Mononuclear cell (primary cell): ENCODE measurements around the gene TIGD7. TPM values are rescaled to one million over a fixed set of nuclear protein-coding genes. Genes with fewer than 3 reads are reported as not detected.
"Not testable (repeated sequence)": the region's sequence is repeated elsewhere in the genome, so short reads cannot be mapped to it uniquely, and the experiment has no call there.

Experiments
- H3K27me3 ChIP-seq: 2 replicates; pipeline ENCODE4 v1.6.0; 2011; ENCODE audit warnings: low read length, control low read depth; ENCODE audit not compliant: insufficient read depth
- H3K4me1 ChIP-seq: 2 replicates; pipeline ENCODE4 v1.5.1; 2011; ENCODE audit warnings: mild to moderate bottlenecking, low read length, control low read depth; ENCODE audit not compliant: insufficient read depth
- H3K4me3 ChIP-seq: 2 replicates; pipeline ENCODE4 v1.5.1; 2011; ENCODE audit warnings: mild to moderate bottlenecking, low read length, moderate library complexity
- H3K9me3 ChIP-seq: 2 replicates; pipeline ENCODE4 v1.5.1; 2011; ENCODE audit warnings: low read depth, mild to moderate bottlenecking, control low read depth, low read length
- total RNA-seq: library from RNA; depleted of rRNA; stranded (reverse); fragments of >200 nt; gene quantifications from one replicate; pipeline ENCODE4 v1.2.3, GENCODE V29; 2012

The TIGD7 gene
- total RNA-seq, 1 donor: 3.7 TPM

DNA sequence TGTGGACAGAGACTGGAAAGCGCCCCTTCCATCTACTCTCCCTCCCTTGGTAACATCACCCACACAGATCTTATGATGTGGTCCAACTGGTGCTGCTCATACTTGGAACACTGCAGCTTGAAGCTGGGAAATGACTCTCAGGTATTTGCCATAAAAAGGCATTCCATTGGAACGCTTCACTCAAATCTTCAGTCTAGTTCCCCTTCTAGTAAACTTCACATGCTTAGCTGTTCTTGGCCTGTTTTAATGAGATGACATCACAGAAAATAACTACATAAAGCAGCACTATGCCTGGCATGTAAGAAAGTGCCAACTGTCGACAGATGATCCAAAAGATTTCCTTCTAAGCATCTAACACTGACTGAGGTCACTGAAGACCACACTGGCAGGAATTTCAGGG is 12.6 kb downstream of the TIGD7 start:
- Histone ChIP-seq H3K4me1 (no peaks in the 10 kb centered on the region), H3K9me3 (peaks cover 60% of the 10 kb centered on the region), H3K27me3 (no peaks in the 10 kb centered on the region), H3K4me3 (no peak overlapping the region)

DNA sequence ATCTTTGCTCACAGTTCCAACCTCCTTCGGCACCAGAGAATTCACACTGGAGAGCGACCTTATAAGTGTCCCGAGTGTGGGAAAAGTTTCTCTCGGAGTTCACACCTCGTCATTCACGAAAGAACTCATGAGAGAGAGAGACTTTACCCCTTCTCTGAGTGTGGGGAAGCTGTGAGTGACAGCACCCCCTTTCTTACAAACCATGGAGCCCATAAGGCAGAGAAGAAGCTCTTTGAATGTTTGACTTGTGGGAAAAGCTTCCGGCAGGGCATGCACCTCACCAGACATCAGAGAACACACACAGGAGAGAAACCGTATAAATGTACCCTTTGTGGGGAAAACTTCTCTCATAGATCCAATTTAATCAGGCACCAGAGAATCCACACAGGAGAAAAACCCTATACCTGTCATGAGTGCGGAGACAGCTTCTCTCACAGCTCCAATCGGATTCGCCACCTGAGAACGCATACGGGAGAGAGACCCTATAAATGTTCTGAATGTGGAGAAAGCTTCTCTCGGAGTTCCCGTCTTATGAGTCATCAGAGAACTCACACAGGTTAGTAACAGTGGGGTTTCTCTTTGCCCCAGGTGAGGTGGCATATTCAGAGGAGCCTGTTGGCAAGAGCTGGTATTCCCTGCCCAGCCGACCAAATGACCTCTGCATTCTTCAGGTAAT is 15.1 kb downstream of the TIGD7 start:
- peaks cover 49% of the 10 kb centered on the region for H3K9me3 ChIP-seq
- no peaks in the 10 kb centered on the region for H3K27me3 ChIP-seq
- H3K4me1 ChIP-seq: peaks cover 4% of the 10 kb centered on the region
- no peak overlapping the region for H3K4me3 ChIP-seq

DNA sequence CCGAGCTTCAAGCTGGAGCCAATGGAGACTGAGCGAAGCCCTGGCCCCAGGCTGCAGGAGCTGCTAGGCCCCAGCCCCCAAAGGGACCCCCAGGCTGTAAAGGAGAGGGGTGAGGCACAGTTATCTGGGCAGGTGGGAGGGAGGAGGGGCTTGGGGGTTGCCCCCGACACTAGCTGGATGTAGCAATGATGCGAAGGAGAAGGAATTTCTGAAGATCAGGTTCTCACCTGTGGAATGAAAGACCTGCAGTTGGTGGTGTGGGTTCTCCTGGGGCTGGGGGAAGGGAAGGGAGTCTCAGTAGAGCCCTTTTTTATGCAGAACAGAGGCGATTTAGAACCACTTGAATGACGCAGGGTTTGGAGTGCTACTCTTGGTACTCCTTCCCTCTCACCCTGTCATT is 20.1 kb downstream of the TIGD7 start:
- Histone ChIP-seq H3K4me3 (no peak overlapping the region), H3K9me3 (peaks cover 13% of the 10 kb centered on the region), H3K4me1 (peaks cover 33% of the 10 kb centered on the region), H3K27me3 (no peaks in the 10 kb centered on the region)

DNA sequence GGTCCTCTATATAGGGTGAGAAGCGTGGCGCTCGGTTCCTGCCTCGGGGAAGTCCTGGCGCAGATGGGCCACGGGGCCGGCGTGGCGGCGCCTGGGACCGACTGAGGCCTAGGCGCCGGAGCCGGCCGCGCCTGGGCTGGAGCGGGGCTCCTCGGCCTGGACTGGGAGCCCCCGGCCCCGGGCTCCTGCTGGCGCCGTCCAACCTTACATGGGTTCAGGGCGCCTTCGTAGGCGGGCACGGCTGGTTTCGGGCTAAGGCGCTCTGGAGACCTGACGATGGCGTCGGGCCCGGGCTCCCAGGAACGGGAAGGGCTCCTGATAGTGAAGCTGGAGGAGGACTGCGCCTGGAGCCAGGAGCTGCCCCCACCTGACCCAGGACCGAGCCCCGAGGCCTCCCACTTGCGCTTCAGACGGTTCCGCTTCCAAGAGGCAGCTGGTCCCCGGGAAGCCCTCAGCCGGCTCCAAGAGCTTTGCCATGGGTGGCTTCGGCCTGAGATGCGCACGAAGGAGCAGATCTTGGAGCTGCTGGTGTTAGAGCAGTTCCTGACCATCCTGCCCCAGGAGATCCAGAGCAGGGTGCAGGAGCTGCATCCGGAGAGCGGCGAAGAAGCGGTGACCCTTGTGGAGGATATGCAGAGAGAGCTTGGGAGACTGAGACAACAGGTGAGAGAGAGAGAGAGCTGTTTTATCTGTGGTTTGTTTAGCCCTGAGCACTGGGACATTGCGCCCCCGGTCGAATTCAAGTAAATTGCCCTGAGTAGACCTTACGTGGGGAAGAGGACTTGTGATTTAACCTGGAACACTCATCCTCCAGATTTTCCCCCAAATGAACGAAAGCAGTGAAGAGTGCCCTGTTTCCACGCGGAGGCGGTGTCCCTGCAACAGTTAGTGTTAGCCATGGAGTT is 21.4 kb downstream of the TIGD7 start:
- no peaks in the 10 kb centered on the region for H3K27me3 ChIP-seq
- H3K4me1 ChIP-seq: peaks cover 33% of the 10 kb centered on the region
- H3K4me3 ChIP-seq: peak overlapping the region; percentile 74
- no peaks in the 10 kb centered on the region for H3K9me3 ChIP-seq

DNA sequence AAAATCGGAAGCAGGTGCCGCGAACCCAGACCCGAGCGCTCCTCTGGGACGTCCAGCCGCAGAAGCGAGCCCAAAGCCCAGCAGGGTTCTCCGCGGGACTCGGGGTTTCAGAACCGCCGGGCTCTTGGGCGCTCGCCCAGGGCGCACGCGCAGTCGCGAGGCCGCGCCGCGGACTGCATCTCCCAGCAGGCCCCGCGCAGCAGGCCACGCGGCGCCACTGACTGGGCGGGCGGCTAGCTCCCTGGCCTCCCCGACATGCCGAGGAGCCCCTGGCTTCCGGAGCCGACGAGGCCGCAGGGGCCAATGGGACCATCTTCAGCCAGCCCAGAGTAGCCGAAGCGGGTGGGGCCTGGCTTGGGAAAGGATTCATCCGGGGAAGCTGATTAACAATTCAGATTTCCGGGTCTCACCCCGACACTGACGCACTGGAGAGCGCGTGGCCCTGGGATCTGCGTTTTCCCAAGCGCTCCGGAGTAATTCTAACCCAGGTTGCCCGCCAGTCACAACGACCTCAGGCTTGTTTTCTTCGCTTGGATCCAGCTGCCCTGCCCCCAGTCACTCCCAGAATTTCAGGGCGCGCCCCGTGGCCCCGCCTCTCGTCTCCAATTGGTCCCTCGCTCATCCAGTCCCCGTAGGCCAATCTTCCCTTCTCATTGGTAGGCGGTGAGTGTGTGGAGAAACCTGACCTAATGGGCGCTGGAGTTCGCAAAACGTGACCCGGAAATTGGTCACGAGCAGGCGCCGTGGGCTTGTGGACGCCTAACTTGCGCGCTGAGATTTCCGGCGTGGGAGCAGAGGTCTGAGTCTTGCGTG is 22.3 kb downstream of the TIGD7 start, which contains the start of gene ZNF263:
Gene ZNF263, plus strand, starts transcription at position 762 of the 813 bp plus-strand sequence. CDS start 328 bp downstream, outside the sequence.
- Histone ChIP-seq H3K4me1 (peaks cover 33% of the 10 kb centered on the region), H3K27me3 (no peaks in the 10 kb centered on the region), H3K9me3 (no peaks in the 10 kb centered on the region), H3K4me3 (peak within 1 kb of the TSS; percentile 74)

DNA sequence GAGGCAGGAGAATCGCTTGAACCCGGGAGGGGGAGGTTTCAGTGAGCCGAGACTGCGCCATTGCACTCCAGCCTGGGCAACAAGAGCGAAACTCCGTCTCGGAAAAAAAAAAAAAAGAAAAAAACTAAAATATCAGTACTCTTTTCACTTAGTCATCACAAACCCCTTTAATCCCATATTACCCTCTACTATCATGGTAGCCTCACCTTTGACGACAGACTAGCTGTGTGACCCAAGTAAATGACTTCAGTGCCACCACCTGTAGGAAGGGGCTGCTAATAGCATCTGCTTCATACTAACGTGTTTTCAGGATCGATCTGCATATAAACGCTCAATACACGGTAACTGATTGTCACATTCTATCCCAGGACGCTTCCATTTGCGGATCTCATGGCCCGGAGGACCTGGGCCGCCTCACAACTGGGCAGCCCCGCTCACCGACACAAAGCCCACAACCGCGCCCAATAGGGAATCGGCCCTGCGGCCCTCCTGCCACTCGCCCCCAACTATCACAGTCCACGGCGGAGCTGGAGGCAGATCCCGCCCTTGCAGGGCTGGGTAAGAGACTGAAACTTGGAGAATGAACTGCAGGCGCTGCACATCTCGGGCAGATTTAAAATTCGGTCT is 23.0 kb downstream of the TIGD7 start:
- H3K4me3 ChIP-seq: peak overlapping the region; percentile 74

DNA sequence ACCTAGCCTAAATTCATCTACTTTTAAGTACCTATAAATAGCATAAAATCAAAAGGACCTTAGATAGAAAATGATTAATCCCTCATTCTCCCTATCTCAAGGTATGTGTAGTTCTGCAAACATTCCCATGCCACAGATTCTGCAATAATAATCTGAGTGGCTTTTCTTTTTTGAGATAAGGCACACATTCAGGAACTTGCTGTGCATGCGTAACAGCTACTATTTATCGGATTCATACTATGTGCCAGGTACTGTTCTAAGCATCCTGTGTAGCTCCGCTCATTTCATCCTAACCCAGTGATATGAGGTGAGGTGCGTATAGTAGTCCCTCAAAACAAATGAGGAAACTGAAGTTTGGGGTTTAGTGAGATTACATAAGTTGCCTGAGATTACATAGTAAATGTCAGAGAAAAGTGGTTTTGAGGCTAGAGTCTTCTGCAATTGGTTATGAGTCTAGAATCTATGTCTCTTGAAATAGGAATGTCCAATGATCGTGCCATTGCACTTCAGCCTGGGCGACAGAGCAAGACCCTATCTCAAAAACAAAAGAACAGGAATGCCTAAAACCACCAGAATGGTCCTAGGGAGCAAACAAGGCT is 23.9 kb downstream of the TIGD7 start:
- Histone ChIP-seq H3K27me3 (peaks cover 3% of the 10 kb centered on the region), H3K4me1 (peaks cover 33% of the 10 kb centered on the region), H3K4me3 (no peak overlapping the region), H3K9me3 (no peaks in the 10 kb centered on the region)

More for the DNA sequence above, 23.0 kb downstream of the TIGD7 start:
- Histone ChIP-seq H3K27me3 (no peaks in the 10 kb centered on the region), H3K9me3 (no peaks in the 10 kb centered on the region), H3K4me1 (peaks cover 33% of the 10 kb centered on the region)

DNA sequence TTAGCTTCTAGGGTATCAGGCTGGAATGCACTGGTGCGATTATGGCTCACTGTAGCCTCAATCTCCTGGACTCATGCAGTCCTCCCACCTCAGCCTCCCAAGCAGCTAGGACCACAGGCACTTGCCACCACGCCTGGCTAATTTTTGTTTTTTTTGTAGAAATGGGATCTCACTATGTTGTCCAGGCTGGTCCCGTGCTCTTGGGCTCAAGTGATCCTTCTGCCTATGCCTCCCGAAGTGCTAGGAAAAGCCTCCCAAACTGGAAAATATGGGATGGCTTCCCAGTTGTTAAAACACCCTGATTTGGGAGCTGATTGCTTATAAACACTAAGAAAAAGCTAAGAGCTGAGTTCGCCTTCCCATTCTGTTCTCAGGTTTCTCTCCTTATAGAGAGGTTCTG is 28.6 kb downstream of the TIGD7 start:
- H3K4me3 ChIP-seq: no peak overlapping the region
- no peaks in the 10 kb centered on the region for H3K9me3 ChIP-seq

DNA sequence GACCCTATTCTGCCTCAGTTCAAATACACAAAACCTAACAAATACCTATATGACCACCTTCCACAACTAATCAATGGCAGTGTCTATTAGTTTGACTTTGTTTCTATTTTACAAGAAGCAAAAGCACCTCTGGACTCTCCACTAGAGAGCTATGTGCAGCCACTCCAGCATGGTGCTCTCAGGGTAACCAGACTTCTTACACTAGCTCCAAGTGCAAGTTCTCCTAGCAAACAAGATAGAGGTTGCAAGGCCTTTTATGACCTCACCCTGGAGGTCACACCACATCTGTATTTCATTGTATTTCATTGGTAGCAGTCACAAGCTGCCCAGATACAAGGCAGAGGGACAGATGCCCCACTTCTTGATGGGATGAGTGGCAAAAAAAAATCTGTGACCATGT is 30.3 kb downstream of the TIGD7 start:
- H3K27me3 ChIP-seq: peaks cover 3% of the 10 kb centered on the region
- H3K4me3 ChIP-seq: no peak overlapping the region
- no peaks in the 10 kb centered on the region for H3K4me1 ChIP-seq
- H3K9me3 ChIP-seq: no peaks in the 10 kb centered on the region

More for the DNA sequence above, 28.6 kb downstream of the TIGD7 start:
- H3K4me1 ChIP-seq: peaks cover 5% of the 10 kb centered on the region
- peaks cover 3% of the 10 kb centered on the region for H3K27me3 ChIP-seq

DNA sequence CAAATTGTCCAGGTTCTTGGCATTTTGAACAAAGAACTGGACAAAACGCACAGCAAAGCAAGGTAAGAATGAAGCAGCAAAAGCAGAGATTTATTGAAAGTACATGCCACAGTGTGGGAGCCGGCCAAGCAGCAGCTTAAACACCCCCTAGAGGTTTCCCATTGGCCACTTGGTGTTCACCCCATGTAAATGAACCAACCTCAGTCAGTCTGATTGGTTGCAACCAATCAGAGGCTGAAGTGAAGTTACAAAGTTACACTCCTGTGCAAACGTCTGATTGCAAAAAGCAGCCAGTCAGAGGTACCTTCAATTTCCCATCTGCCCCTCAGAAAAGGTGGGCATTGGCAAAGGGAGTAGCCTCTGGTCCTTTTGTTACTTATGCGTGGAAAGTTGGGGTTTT is 30.7 kb downstream of the TIGD7 start:
- Histone ChIP-seq H3K27me3 (peaks cover 3% of the 10 kb centered on the region), H3K4me3 (no peak overlapping the region), H3K9me3 (no peaks in the 10 kb centered on the region), H3K4me1 (no peaks in the 10 kb centered on the region)

DNA sequence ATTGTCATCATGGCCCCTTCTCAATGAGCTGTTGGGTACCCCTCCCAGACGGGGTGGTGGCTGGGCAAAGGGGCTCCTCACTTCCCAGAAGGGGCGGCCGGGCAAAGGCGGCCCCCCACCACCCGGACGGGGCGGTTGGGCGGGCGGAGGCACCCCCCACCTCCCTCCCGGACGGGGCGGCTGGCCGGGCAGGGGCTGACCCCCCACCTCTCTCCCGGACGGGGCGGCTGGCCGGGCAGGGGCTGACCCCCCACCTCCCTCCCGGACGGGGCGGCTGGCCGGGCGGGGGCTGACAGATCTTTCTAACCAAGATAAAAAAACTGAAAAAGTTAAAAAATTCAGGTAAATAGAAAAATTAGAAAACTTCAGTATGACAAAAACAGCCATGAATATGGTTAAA is 33.9 kb downstream of the TIGD7 start:
- not testable (repeated sequence) for H3K9me3 ChIP-seq, H3K4me3 ChIP-seq, H3K4me1 ChIP-seq, H3K27me3 ChIP-seq

DNA sequence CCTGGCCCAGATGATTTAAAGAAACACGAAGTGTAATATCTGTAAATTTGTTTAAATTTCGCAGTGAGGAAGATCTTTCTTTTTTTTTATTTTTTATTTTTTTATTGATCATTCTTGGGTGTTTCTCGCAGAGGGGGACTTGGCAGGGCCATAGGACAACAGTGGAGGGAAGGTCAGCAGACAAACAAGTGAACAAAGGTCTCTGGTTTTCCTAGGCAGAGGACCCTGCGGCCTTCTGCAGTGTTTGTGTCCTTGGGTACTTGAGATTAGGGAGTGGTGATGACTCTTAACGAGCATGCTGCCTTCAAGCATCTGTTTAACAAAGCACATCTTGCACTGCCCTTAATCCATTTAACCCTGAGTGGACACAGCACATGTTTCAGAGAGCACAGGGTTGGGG is 34.5 kb downstream of the TIGD7 start:
- not testable (repeated sequence) for H3K27me3 ChIP-seq, H3K4me3 ChIP-seq

DNA sequence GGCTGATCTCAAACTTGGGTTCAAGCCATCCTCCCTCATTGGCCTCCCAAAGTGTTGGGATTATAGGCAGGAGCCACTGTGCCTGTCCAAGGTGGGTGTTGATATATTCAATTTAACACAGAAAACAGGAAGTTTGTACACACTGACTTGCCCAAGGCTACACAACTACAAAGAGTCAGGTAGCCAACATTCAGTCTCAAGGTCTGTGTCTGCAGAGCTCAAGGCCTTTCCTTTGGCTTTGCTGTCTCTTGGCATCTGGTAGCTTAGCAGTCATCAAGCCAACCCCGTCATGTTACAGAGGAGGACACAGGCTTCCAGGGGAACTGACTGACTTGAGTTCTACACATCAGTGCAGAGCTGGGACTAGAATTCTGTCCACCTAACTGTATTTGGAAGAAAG is 36.9 kb downstream of the TIGD7 start:
- no peaks in the 10 kb centered on the region for H3K9me3 ChIP-seq
- H3K27me3 ChIP-seq: no peaks in the 10 kb centered on the region

More for the DNA sequence above, 34.5 kb downstream of the TIGD7 start:
- peaks cover 11% of the 10 kb centered on the region for H3K4me1 ChIP-seq
- H3K9me3 ChIP-seq: not testable (repeated sequence)

DNA sequence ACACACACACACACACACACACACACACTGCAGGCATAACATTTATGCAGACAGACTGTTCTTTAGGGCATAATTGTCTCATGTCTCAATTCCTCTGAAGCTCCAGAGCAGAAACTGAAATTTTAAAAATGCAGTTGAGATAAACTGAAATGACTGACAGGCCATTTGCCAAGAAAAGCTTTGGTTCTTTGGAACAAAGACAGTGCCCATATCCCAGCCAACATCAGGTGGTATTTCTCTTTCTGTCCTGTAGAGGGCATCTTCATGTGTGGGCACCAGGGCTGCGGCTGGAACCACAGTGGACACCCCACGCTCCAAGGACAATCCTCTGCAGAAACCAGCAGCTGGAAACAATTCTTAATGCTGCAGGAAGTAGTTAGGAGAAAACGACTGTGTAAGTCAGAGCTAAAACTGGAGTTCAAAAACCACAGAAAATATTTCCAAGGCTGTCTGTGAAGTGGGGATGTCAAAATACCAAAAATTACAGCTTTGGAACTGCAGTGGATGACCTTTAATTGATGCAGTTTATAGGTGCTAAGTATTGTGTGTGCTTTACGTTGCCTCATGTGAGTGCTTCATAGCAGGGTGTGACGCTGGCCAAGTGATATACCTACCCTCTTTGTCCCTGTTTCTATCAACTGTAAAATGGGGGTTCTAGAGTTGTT is 38.2 kb downstream of the TIGD7 start:
- no peak overlapping the region for H3K4me3 ChIP-seq
- H3K4me1 ChIP-seq: peaks cover 37% of the 10 kb centered on the region
- H3K27me3 ChIP-seq: no peaks in the 10 kb centered on the region
- no peaks in the 10 kb centered on the region for H3K9me3 ChIP-seq

More for the DNA sequence above, 36.9 kb downstream of the TIGD7 start:
- Histone ChIP-seq H3K4me3 (no peak overlapping the region), H3K4me1 (peaks cover 24% of the 10 kb centered on the region)
